Gastroesophageal sphincter (tissue), 4 donors: ENCODE measurements around the gene RAB6A. TPM values are rescaled to one million over a fixed set of nuclear protein-coding genes. Genes with fewer than 3 reads are reported as not detected.

ENCODE experiments used
- ATAC-seq: fragments of 150-250 bp; one replicate; pipeline ENCODE4 v1.9.1; 2016; ENCODE audit warnings: mild to moderate bottlenecking, moderate library complexity
- H3K27ac ChIP-seq, 4 donors: fragments of 200-600 bp; sonication (generic) in 3 of 4; 1 replicate in 3 of 4; 2 replicates in 1 of 4; pipeline ENCODE4 v1.5.1; 2016 to 2019
- H3K27me3 ChIP-seq: fragments of 200-600 bp; sonication (generic); one replicate; pipeline ENCODE4 v1.5.1; 2019
- H3K36me3 ChIP-seq, 2 donors: fragments of 200-600 bp; sonication (generic); one replicate each; pipeline ENCODE4 v1.5.1; 2019; ENCODE audit warnings: control low read depth in 1 of 2
- H3K4me1 ChIP-seq, 3 donors: fragments of 200-600 bp; sonication (generic); 1 replicate in 2 of 3; 2 replicates in 1 of 3; pipeline ENCODE4 v1.5.1; 2016 to 2019; ENCODE audit warnings: control low read depth in 2 of 3
- H3K4me3 ChIP-seq, 2 donors: fragments of 200-600 bp; sonication (generic); one replicate each; pipeline ENCODE4 v1.5.1; 2019; ENCODE audit warnings: mild to moderate bottlenecking in 1 of 2, moderate library complexity in 1 of 2
- H3K9me3 ChIP-seq, 3 donors: fragments of 200-600 bp; sonication (generic); one replicate each; pipeline ENCODE4 v1.5.1; 2017 to 2019; ENCODE audit warnings: control low read depth in 2 of 3
- CTCF ChIP-seq, 4 experiments: fragments of 200-600 bp in 2 of 4; fragments of 450-650 bp in 2 of 4; sonication (generic) in 1 of 4; IDR thresholded peaks; one replicate each; pipeline ENCODE4 v1.5.1; 2017 to 2019; ENCODE audit warnings: antibody characterized with exemption in 4 of 4, mild to moderate bottlenecking in 2 of 4, moderate library complexity in 2 of 4
- EP300 ChIP-seq: sonication (generic); formaldehyde crosslinking; IDR thresholded peaks from one replicate; pipeline ENCODE4 v1.6.1; 2017; ENCODE audit warnings: antibody characterized with exemption, mild to moderate bottlenecking
- POLR2A ChIP-seq, 2 donors: fragments of 450-650 bp; IDR thresholded peaks; one replicate each; pipeline ENCODE4 v1.6.1; 2017; ENCODE audit warnings: antibody characterized with exemption in 2 of 2, mild to moderate bottlenecking in 2 of 2, moderate library complexity in 1 of 2
- POLR2AphosphoS5 ChIP-seq: sonication (generic); formaldehyde crosslinking; IDR thresholded peaks from one replicate; pipeline ENCODE4 v1.6.1; 2017; ENCODE audit warnings: antibody characterized with exemption
- WGBS, 2 donors: methylation state at CpG; one replicate each; pipeline ENCODE4 v1.1.5; 2018; ENCODE audit warnings: low coverage in 1 of 2; 5-methylcytosine and 5-hydroxymethylcytosine counted together
- total RNA-seq, 4 donors: library from RNA; depleted of rRNA; stranded (reverse); fragments of >200 nt; gene quantifications; one replicate each; pipeline ENCODE4 v1.1.0, GENCODE V29; 2016

RAB6A gene
- 100 to 1,000 TPM; 134 to 168 (median 149) TPM for total RNA-seq

GRCh38 chr11:73760679-73761402 is at the start of gene RAB6A:
Gene RAB6A (minus strand): TSS chr11:73761074. CDS start chr11:73760635, 439 bp downstream.
- Histone ChIP-seq H3K9me3 (no peaks in the 10 kb centered on the region), H3K27me3 (peaks cover 7% of the 10 kb centered on the region), H3K36me3 (no peaks in the 10 kb centered on the region), H3K4me1 (peaks cover 0 to 33% (median 5%) of the 10 kb centered on the region in 3 donors), H3K27ac (peak within 1 kb of the TSS; percentile 90 to 100 (median 99)), H3K4me3 (peak within 1 kb of the TSS; percentile 76 to 83)
- ATAC-seq = peak; percentile 98
- TF ChIP-seq POLR2AphosphoS5 = no peak
- peak; percentile 97 to 98 for TF ChIP-seq POLR2A (IDR thresholded peaks at IDR 0.05)
- peak in 3 of 4 experiments; percentile 18 to 73 (median 70) for TF ChIP-seq CTCF (IDR thresholded peaks at IDR 0.05)
- TF ChIP-seq EP300 = no peak
- 0% methylated on average over 6 of the region's 74 CpGs; no CpG with 5 or more reads in 1 of the 2 donors for WGBS, 2 donors

GRCh38 chr11:73810637-73811036 is 49.8 kb upstream of the RAB6A start:
- Histone ChIP-seq H3K4me3 (no peak overlapping the region), H3K27ac (no peak overlapping the region), H3K36me3 (peaks cover 0 to 41% of the 10 kb centered on the region in 2 donors), H3K4me1 (no peaks in the 10 kb centered on the region), H3K9me3 (no peaks in the 10 kb centered on the region), H3K27me3 (no peaks in the 10 kb centered on the region)
- TF ChIP-seq POLR2AphosphoS5 = no peak
- no peak for TF ChIP-seq EP300
- no peak for TF ChIP-seq POLR2A (IDR thresholded peaks at IDR 0.05)
- TF ChIP-seq CTCF (IDR thresholded peaks at IDR 0.05) = no peak
- no CpG with 5 or more reads among the region's 1 CpG for WGBS, 2 donors
- no peak for ATAC-seq

DNA sequence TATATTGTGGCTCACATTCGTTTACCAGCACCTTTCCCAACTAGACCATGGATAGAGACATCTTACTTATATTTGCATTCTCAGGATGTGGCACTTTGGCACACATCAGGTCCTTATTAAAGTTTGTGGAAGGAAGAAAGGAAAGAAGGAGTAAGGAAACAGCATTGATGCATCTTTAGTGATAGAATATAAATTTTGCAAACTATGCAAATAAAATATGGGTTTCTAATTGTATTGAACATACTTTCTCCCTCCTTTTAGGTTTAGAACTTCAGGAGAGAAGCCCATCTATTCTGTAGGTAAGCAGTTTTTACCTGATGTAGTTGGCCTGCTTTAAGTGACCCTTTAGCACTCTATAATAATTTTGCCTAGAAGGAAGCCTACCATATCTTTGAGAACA is 47.2 kb upstream of the RAB6A start:
- WGBS, 2 donors = 67 to 88% methylated on average over 1 of the region's 1 CpG
- ATAC-seq = no peak
- H3K36me3 ChIP-seq = peaks cover 0 to 47% of the 10 kb centered on the region in 2 donors
- H3K4me3 ChIP-seq = no peak overlapping the region
- no peak for TF ChIP-seq POLR2AphosphoS5
- TF ChIP-seq POLR2A (IDR thresholded peaks at IDR 0.05) = no peak
- TF ChIP-seq CTCF (IDR thresholded peaks at IDR 0.05) = no peak
- no peak for TF ChIP-seq EP300
- H3K9me3 ChIP-seq = no peaks in the 10 kb centered on the region
- no peak overlapping the region for H3K27ac ChIP-seq
- no peaks in the 10 kb centered on the region for H3K27me3 ChIP-seq
- no peaks in the 10 kb centered on the region for H3K4me1 ChIP-seq

DNA sequence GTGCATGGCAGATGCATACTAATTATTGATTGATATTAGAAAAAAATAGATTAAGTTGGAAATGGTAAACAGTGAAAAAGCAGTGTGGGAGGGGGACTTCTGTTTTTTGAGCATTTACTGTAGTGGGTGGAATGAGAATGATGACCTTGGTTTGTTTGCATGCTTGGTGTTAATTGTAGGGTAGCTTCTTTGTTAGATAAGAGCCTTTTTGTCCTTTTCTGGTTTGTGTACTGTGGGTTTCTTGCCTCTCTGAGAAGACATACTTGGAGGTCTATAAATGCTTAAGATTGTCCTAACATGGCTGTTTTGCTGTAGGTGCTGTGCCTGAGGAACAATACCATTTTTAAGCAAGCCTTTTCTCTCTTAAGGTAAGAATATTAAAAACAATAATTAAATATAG is 43.8 kb upstream of the RAB6A start:
- Histone ChIP-seq H3K27ac (no peak overlapping the region), H3K36me3 (peaks cover 0 to 42% of the 10 kb centered on the region in 2 donors), H3K4me1 (peaks cover 0 to 4% (median 0%) of the 10 kb centered on the region in 3 donors), H3K4me3 (no peak overlapping the region), H3K27me3 (no peaks in the 10 kb centered on the region), H3K9me3 (no peaks in the 10 kb centered on the region)
- TF ChIP-seq POLR2AphosphoS5 (no peak), POLR2A (IDR thresholded peaks at IDR 0.05) (no peak), EP300 (no peak), CTCF (IDR thresholded peaks at IDR 0.05) (no peak)
- ATAC-seq = no peak

DNA sequence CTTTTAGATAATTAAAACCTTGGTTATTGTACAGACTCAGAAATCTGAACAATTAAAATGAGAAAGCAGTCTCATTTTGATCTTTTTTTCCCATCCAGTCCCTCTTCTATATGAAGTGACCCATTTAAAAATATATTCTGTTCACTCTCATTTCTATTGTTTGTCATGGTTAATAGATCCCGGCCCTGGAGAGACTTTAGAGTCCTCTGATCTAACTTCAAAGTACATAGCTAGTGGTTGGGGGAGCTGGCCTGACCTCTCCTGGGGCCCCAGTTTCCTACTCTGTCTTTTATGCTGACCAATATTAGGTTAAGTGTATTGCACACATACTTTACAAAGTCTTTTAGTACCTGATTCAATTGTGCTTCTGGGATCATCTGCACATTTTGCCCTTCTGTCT is 40.3 kb upstream of the RAB6A start:
- Histone ChIP-seq H3K9me3 (no peaks in the 10 kb centered on the region), H3K27ac (no peak overlapping the region), H3K27me3 (no peaks in the 10 kb centered on the region), H3K36me3 (peaks cover 0 to 26% of the 10 kb centered on the region in 2 donors), H3K4me1 (peaks cover 0 to 4% (median 0%) of the 10 kb centered on the region in 3 donors), H3K4me3 (no peak overlapping the region)
- TF ChIP-seq EP300 = no peak
- no peak for TF ChIP-seq POLR2A (IDR thresholded peaks at IDR 0.05)
- TF ChIP-seq POLR2AphosphoS5 = no peak
- TF ChIP-seq CTCF (IDR thresholded peaks at IDR 0.05) = no peak
- no peak for ATAC-seq
- WGBS, 2 donors = 29 to 80% methylated on average over 1 of the region's 1 CpG
